Neuronal stem cell (in vitro differentiated cells): ENCODE results near the gene MYOF.
A peak's percentile ranks its signal among the peaks of the same experiment; 100 is the strongest.

Experiments used
- DNase-seq: peaks from one replicate; pipeline ENCODE4 v3.0.0-alpha.2; 2013; ENCODE audit warnings: low spot score
- H2AFZ ChIP-seq: one replicate; pipeline ENCODE4 v1.6.1; 2013; ENCODE audit warnings: mild to moderate bottlenecking, low read length, inconsistent platforms
- H2AK5ac ChIP-seq: 2 replicates; pipeline ENCODE4 v1.6.1; 2013; ENCODE audit warnings: low read depth, mild to moderate bottlenecking, inconsistent platforms, low read length, moderate library complexity, mixed read lengths
- H2BK120ac ChIP-seq: 2 replicates; pipeline ENCODE4 v1.6.1; 2013; ENCODE audit warnings: low read depth, mild to moderate bottlenecking, inconsistent platforms, low read length, moderate library complexity, mixed read lengths
- H2BK12ac ChIP-seq: one replicate; pipeline ENCODE4 v1.6.1; 2013; ENCODE audit warnings: low read length, inconsistent platforms
- H2BK15ac ChIP-seq: 2 replicates; pipeline ENCODE4 v1.6.1; 2013; ENCODE audit warnings: mild to moderate bottlenecking, low read length, inconsistent platforms, mixed read lengths
- H2BK5ac ChIP-seq: one replicate; pipeline ENCODE4 v1.6.1; 2013; ENCODE audit warnings: inconsistent platforms, mild to moderate bottlenecking, low read length, moderate library complexity
- H3K14ac ChIP-seq: one replicate; pipeline ENCODE4 v1.6.1; 2013; ENCODE audit warnings: low read length, inconsistent platforms
- H3K18ac ChIP-seq: 2 replicates; pipeline ENCODE4 v1.6.1; 2013; ENCODE audit warnings: low read length, inconsistent platforms
- H3K23ac ChIP-seq: 2 replicates; pipeline ENCODE4 v1.6.1; 2013; ENCODE audit warnings: low read depth, mild to moderate bottlenecking, mixed read lengths, low read length, inconsistent platforms; ENCODE audit not compliant: poor library complexity
- H3K27ac ChIP-seq: replicated peaks from 3 replicates; pipeline ENCODE4 v1.5.1; 2013; ENCODE audit warnings: low read length, inconsistent platforms
- H3K27me3 ChIP-seq, 3 experiments: 2 replicates each; pipeline ENCODE4 v1.6.1; 2013; ENCODE audit warnings: low read length in 3 of 3, mild to moderate bottlenecking in 2 of 3, inconsistent platforms in 1 of 3, low read depth in 1 of 3, mixed read lengths in 1 of 3, moderate library complexity in 1 of 3; ENCODE audit not compliant: control insufficient read depth in 3 of 3, insufficient read depth in 3 of 3
- H3K36me3 ChIP-seq, 2 donors: replicated peaks in 1 of 2; 2 replicates each; pipeline ENCODE4 v1.6.1; 2013; ENCODE audit warnings: low read length in 2 of 2; ENCODE audit not compliant: control insufficient read depth in 2 of 2, insufficient read depth in 2 of 2
- H3K4ac ChIP-seq: 2 replicates; pipeline ENCODE4 v1.6.1; 2013; ENCODE audit warnings: inconsistent platforms, mild to moderate bottlenecking, low read length, moderate library complexity
- H3K4me1 ChIP-seq, 2 donors: 1 replicate in 1 of 2; 2 replicates in 1 of 2; pipeline ENCODE4 v1.6.1; 2013; ENCODE audit warnings: low read length in 2 of 2, low read depth in 1 of 2; ENCODE audit not compliant: control insufficient read depth in 2 of 2, insufficient read depth in 1 of 2
- H3K4me2 ChIP-seq: one replicate; pipeline ENCODE4 v1.6.1; 2013; ENCODE audit warnings: mild to moderate bottlenecking, low read length, inconsistent platforms; ENCODE audit not compliant: insufficient read depth, poor library complexity, severe bottlenecking
- H3K4me3 ChIP-seq, 2 donors: 2 replicates each; pipeline ENCODE4 v1.5.1; 2013; ENCODE audit warnings: low read length in 2 of 2, mild to moderate bottlenecking in 2 of 2, inconsistent platforms in 1 of 2, moderate library complexity in 1 of 2
- H3K79me1 ChIP-seq: one replicate; pipeline ENCODE4 v1.6.1; 2013; ENCODE audit warnings: low read depth, mild to moderate bottlenecking, inconsistent platforms, low read length, moderate library complexity
- H3K9ac ChIP-seq: one replicate; pipeline ENCODE4 v1.6.1; 2013; ENCODE audit warnings: mild to moderate bottlenecking, low read depth, low read length, inconsistent platforms; ENCODE audit not compliant: poor library complexity
- H3K9me3 ChIP-seq, 2 donors: replicated peaks in 1 of 2; 2 replicates each; pipeline versions ENCODE3 to v1.6.1; 2013; ENCODE audit warnings: low read length in 2 of 2, mild to moderate bottlenecking in 2 of 2, inconsistent platforms in 1 of 2, low read depth in 1 of 2, mixed read lengths in 1 of 2, moderate library complexity in 1 of 2; ENCODE audit not compliant: control insufficient read depth in 2 of 2, insufficient read depth in 1 of 2
- H4K8ac ChIP-seq: one replicate; pipeline ENCODE4 v1.6.1; 2013; ENCODE audit warnings: low read depth, mild to moderate bottlenecking, inconsistent platforms, low read length, moderate library complexity
- H4K91ac ChIP-seq: one replicate; pipeline ENCODE4 v1.6.1; 2013; ENCODE audit warnings: low read length, low read depth, mild to moderate bottlenecking, inconsistent platforms; ENCODE audit not compliant: poor library complexity
- WGBS, 2 donors: extraction: QIAGEN DNeasy Blood & Tissue Kit; methylation state at CpG; one replicate each; pipeline ENCODE4 v1.1.7; 2013; ENCODE audit warnings: missing lambda C conversion rate in 2 of 2, mixed read lengths in 1 of 2; ENCODE audit not compliant: insufficient read length in 2 of 2, insufficient replicate concordance in 1 of 2; ENCODE audit errors: extremely low coverage in 2 of 2; 5-methylcytosine and 5-hydroxymethylcytosine counted together

MYOF gene

GRCh38 chr10:93280121-93280698, 201.9 kb downstream of the MYOF start:
- no peak overlapping the region for H2AK5ac ChIP-seq
- no peak for DNase-seq
- H2AFZ ChIP-seq: peak overlapping the region; percentile 12
- H3K14ac ChIP-seq: peak overlapping the region; percentile 4
- no peak overlapping the region for H2BK5ac ChIP-seq
- H4K8ac ChIP-seq: no peak overlapping the region
- H3K4ac ChIP-seq: no peak overlapping the region
- H3K18ac ChIP-seq: peak overlapping the region; percentile 45
- H3K27me3 ChIP-seq: peaks cover 0 to 1% (median 0%) of the 10 kb centered on the region in 3 experiments
- H3K9me3 ChIP-seq: no peaks in the 10 kb centered on the region
- no peak overlapping the region for H3K27ac ChIP-seq
- H3K4me3 ChIP-seq: peak overlapping the region in 1 of 2 donors; percentile 62
- H4K91ac ChIP-seq: no peak overlapping the region
- no CpG with 5 or more reads among the region's 6 CpGs for WGBS, 2 donors
- H3K4me2 ChIP-seq: no peak overlapping the region
- no peaks in the 10 kb centered on the region for H3K36me3 ChIP-seq
- peaks cover 0 to 18% of the 10 kb centered on the region in 2 donors for H3K4me1 ChIP-seq
- no peak overlapping the region for H2BK15ac ChIP-seq
- H3K79me1 ChIP-seq: no peaks in the 10 kb centered on the region
- no peak overlapping the region for H3K9ac ChIP-seq
- H2BK12ac ChIP-seq: no peak overlapping the region
- no peak overlapping the region for H3K23ac ChIP-seq
- H2BK120ac ChIP-seq: no peak overlapping the region

GRCh38 chr10:93277360-93277759, 204.8 kb downstream of the MYOF start:
- H3K27ac ChIP-seq: no peak overlapping the region
- H3K9me3 ChIP-seq: no peaks in the 10 kb centered on the region
- no peak overlapping the region for H4K8ac ChIP-seq
- WGBS, 2 donors: no CpG with 5 or more reads among the region's 4 CpGs
- no peak overlapping the region for H3K18ac ChIP-seq
- no peaks in the 10 kb centered on the region for H3K36me3 ChIP-seq
- no peak overlapping the region for H2BK15ac ChIP-seq
- H2BK120ac ChIP-seq: no peak overlapping the region
- H3K4me3 ChIP-seq: no peak overlapping the region
- peaks cover 0 to 27% of the 10 kb centered on the region in 2 donors for H3K4me1 ChIP-seq
- no peak overlapping the region for H2AK5ac ChIP-seq
- no peak overlapping the region for H3K4ac ChIP-seq
- H3K79me1 ChIP-seq: no peaks in the 10 kb centered on the region
- no peak overlapping the region for H3K14ac ChIP-seq
- H3K4me2 ChIP-seq: no peak overlapping the region
- no peak overlapping the region for H2BK12ac ChIP-seq
- no peaks in the 10 kb centered on the region for H3K27me3 ChIP-seq
- H4K91ac ChIP-seq: no peak overlapping the region
- no peak for DNase-seq
- no peak overlapping the region for H2BK5ac ChIP-seq
- H3K9ac ChIP-seq: no peak overlapping the region
- no peak overlapping the region for H2AFZ ChIP-seq
- no peak overlapping the region for H3K23ac ChIP-seq

- Histone ChIP-seq H3K4me3 (no peak overlapping the region), H3K14ac (no peak overlapping the region), H4K8ac (no peak overlapping the region), H2AK5ac (no peak overlapping the region), H2AFZ (no peak overlapping the region), H3K4me2 (no peak overlapping the region), H3K9ac (no peak overlapping the region), H3K9me3 (peaks cover 0 to 1% of the 10 kb centered on the region in 2 donors), H3K36me3 (no peaks in the 10 kb centered on the region), H3K27ac (no peak overlapping the region), H2BK5ac (no peak overlapping the region), H2BK12ac (no peak overlapping the region), H2BK120ac (no peak overlapping the region), H4K91ac (no peak overlapping the region), H3K4me1 (peaks cover 0 to 9% of the 10 kb centered on the region in 2 donors), H3K18ac (no peak overlapping the region), H3K23ac (no peak overlapping the region), H3K27me3 (no peaks in the 10 kb centered on the region), H2BK15ac (no peak overlapping the region), H3K79me1 (no peaks in the 10 kb centered on the region), H3K4ac (no peak overlapping the region)
- no peak for DNase-seq
- WGBS, 2 donors: no CpG with 5 or more reads among the region's 4 CpGs
These were observed 207.7 kb downstream of the MYOF start for GRCh38 chr10:93274419-93274818.

- H2AFZ ChIP-seq: peak overlapping the region; percentile 78
- H3K23ac ChIP-seq: no peak overlapping the region
- no peak overlapping the region for H4K91ac ChIP-seq
- H3K9me3 ChIP-seq: peaks cover 0 to 5% of the 10 kb centered on the region in 2 donors
- no peaks in the 10 kb centered on the region for H3K79me1 ChIP-seq
- no peak overlapping the region for H3K4me3 ChIP-seq
- WGBS, 2 donors: no CpG with 5 or more reads among the region's 8 CpGs
- no peak overlapping the region for H2BK120ac ChIP-seq
- H2BK15ac ChIP-seq: no peak overlapping the region
- no peak overlapping the region for H3K4ac ChIP-seq
- no peak overlapping the region for H3K9ac ChIP-seq
- H3K4me2 ChIP-seq: peak overlapping the region; percentile 12
- no peak overlapping the region for H2BK12ac ChIP-seq
- peaks cover 0 to 9% of the 10 kb centered on the region in 2 donors for H3K4me1 ChIP-seq
- no peak overlapping the region for H3K27ac ChIP-seq
- H2BK5ac ChIP-seq: no peak overlapping the region
- H3K36me3 ChIP-seq: no peaks in the 10 kb centered on the region
- DNase-seq: peak; percentile 6
- no peak overlapping the region for H4K8ac ChIP-seq
- H3K27me3 ChIP-seq: no peaks in the 10 kb centered on the region
- H3K14ac ChIP-seq: no peak overlapping the region
- H2AK5ac ChIP-seq: no peak overlapping the region
- peak overlapping the region; percentile 89 for H3K18ac ChIP-seq
These were observed 209.1 kb downstream of the MYOF start for GRCh38 chr10:93272884-93273675.
